ENCODE data around the gene P2RY13.

DNA sequence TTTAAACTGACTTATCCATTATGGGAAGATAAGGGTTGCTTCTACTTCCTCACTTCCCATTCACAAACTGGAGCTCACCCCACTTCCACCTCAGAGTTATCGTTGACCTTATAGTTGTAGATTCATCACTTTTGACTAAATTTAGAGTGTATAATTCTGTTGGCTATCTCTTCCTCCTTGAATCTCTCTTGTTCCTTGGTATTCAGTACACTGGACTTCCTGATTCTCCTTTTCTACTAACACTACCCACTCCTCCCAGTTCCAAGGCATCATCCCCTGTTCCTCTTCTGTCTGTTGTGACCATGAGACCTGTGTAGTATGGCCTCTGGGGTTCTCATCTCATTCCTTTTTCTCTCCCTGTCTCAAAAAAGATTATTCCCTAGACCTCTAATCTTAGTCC lies 6.8 kb downstream of the P2RY13 start:
- TF ChIP-seq, protein P1, sequence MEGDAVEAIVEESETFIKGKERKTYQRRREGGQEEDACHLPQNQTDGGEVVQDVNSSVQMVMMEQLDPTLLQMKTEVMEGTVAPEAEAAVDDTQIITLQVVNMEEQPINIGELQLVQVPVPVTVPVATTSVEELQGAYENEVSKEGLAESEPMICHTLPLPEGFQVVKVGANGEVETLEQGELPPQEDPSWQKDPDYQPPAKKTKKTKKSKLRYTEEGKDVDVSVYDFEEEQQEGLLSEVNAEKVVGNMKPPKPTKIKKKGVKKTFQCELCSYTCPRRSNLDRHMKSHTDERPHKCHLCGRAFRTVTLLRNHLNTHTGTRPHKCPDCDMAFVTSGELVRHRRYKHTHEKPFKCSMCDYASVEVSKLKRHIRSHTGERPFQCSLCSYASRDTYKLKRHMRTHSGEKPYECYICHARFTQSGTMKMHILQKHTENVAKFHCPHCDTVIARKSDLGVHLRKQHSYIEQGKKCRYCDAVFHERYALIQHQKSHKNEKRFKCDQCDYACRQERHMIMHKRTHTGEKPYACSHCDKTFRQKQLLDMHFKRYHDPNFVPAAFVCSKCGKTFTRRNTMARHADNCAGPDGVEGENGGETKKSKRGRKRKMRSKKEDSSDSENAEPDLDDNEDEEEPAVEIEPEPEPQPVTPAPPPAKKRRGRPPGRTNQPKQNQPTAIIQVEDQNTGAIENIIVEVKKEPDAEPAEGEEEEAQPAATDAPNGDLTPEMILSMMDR (IDR thresholded peaks at IDR 0.05; ENCODE audit: poor library complexity): no peak
- TF ChIP-seq EZH2phosphoT487 (IDR thresholded peaks at IDR 0.05; ENCODE audit: low read depth, severe bottlenecking, unreplicated experiment): no peak
